Epidermal melanocyte (primary cell): ENCODE results near the gene CCSAP.

Experiments used
- DNase-seq: peaks from one replicate; pipeline ENCODE4 v3.0.0; 2011; ENCODE audit warnings: low spot score; ENCODE audit not compliant: insufficient read length

CCSAP gene

GRCh38 chr1:229287267-229287666 lies 55.6 kb downstream of the CCSAP start:
- no peak for DNase-seq

DNA sequence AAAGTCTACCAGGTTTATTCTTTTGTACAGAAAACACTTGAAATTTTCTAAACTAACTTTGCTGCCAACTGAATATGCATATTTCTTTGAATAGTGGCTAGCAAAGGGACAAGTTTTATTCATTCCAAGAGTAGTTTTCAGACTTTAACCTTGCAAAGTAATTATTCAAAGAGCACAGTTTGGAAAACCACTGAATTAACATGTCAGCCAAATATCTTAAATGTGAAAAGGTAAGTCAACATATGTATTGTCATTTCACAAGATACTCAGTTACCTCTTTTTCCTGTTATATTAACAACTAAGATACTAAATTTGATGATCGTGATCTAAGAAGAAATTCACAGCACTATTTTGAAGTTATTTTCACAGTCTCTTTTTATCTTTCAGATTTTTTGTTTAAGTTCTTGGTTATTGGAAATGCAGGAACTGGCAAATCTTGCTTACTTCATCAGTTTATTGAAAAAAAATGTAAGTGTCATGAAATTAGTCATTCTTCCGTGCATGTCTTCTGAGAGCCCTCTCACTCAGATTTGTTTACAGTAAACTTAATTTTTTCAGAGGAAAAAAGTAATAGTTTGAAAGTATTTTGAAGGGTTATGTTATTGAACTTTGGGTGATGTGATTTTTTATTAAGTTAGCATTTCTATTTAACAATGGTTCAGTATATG lies 56.6 kb downstream of the CCSAP start:
- DNase-seq, result no peak

GRCh38 chr1:229285440-229285839 lies 57.4 kb downstream of the CCSAP start:
- DNase-seq, result no peak

- no peak for DNase-seq
These were observed 58.0 kb downstream of the CCSAP start for GRCh38 chr1:229284887-229285286.

- DNase-seq, result no peak
These were observed 59.6 kb downstream of the CCSAP start for GRCh38 chr1:229283183-229283611.

DNA sequence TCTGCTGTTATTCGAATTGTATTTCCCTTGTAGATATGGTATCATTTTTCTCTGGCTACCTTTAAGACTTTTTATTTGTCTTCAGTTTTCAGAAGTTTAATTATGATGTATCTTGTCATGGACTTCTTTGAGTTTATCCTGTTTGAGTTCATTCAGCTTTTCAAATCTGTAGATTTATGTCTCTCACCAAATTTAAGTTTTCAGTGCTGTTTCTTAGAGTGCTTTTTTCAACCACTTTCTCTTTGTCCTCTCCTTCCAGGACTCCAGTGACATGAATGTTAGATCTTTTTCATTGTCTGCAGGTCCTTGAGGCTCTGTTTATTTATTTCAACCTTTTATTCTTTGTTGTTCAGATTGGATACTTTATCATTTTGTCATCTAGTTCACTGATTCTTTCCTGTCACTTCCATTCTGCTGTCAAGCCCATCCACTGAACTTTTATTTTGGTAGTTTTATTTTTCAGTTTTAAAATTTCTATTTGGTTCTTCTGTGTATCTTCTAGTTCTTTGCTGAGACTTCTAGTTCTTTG lies 60.5 kb downstream of the CCSAP start:
- DNase-seq, result no peak

GRCh38 chr1:229281339-229281926 lies 61.4 kb downstream of the CCSAP start:
- DNase-seq, result no peak

DNA sequence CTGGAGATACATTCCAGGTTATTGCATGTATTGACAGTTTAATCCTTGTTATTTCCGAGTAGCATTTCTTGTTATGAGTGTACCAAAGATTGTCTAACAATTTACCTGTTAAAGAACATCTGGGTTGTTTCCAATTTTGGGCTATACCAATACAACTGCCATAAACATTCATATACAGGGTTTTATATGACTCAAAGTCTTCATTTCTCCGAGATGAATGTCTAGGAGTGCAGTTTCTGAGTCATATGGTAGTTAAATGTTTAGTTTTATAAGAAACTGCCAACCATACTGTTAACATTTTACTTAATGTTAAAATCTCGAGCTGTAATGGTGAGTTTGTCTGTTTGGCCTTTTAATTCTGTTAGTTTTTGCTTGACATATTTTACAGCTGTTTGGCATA lies 61.9 kb downstream of the CCSAP start:
- no peak for DNase-seq

GRCh38 chr1:229280037-229280828 lies 62.6 kb downstream of the CCSAP start:
- no peak for DNase-seq

- DNase-seq, result no peak
These were observed 63.6 kb downstream of the CCSAP start for GRCh38 chr1:229279242-229279641.

DNA sequence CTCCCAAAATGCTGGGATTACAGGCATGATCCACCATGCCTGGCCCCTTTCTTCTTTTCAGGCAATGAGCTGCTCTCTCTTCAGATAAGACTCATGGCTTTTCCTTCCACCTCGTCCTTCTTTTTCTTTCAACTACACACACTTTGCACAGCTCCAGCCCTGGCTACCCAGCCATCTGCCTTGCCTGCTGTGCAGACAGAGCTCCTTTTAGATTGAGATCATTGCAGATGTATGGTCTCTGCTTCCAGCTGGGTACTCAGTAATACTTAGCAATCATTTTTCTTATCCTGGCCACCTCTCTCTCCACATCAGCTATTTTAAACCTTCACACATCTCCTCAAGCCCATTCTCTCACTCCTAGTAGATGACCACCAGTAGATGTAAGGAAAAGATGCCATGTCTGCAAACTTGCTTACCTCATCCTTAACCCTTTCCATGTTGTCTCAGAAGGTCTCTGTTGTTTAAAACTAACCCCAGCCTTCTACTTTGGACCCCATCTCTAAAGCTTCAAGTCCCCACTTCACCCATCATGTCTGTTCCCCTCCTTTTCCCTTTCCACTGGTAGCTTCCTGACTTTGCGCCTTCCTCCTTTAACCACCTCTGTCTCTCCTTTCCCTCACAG lies 64.6 kb downstream of the CCSAP start:
- no peak for DNase-seq

DNA sequence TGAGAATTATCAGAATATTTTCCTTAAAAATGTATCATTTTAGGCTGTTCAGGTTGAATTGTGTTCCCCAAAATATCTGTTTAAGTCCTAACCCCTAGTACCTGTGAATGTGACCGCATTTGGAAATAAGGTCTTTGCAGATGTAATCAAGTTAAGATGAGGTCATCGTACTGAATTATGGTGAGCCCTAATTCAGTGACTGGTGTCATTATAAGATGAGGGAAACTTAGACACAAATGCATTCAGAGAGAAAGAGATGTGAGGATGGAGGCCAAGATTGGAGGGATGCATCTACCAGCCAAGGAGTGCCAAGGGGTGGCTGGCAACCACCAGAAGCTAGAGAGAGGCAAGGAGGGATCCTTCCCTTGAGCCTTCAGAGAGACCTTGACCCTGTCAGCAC lies 67.8 kb downstream of the CCSAP start:
- no peak for DNase-seq

DNA sequence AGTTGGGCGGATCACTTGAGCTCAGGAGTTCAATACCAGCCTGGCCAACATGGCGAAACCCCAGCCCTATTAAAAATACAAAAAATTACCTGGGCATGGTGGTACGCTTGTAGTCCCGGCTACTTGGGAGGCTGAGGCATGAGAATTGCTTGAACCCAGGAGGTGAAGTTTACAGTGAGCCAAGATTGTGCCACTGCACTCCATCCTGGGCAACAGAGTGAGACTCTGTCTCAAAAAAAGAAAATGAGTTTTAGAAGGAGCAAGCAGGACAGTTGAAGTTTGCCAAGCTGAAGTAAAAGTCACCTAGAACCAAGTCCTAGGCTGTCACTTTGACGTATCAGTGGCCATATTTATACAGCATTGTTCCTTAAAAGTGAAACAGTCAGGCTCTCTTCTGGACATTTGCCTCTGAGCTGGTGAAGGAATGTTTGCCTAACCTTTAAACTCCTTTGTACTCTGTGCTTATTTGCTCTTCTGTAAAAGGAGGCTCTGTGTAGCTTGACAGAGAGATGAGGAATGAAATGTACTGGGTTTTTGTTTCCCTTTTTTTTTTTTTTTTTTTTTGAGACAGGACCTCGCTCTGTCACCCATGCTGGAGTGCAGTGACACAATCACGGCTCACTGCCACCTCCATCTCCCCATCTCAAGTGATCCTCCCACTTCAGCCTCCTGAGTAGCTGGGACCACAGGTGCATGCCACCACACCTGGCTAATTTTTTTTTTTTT lies 69.2 kb downstream of the CCSAP start:
- DNase-seq, result no peak

- DNase-seq, result no peak
These were observed 70.4 kb downstream of the CCSAP start for GRCh38 chr1:229272164-229273158.

GRCh38 chr1:229271448-229272159 lies 71.2 kb downstream of the CCSAP start:
- no peak for DNase-seq
